Sigmoid colon (tissue), 7 donors: ENCODE measurements around the gene IP6K3. TPM values are rescaled to one million over a fixed set of nuclear protein-coding genes. Genes with fewer than 3 reads are reported as not detected.

Source experiments
- DNase-seq: peaks from one replicate; pipeline ENCODE4 v3.0.0-alpha.2; 2019
- H3K27ac ChIP-seq, 4 donors: fragments of 200-600 bp; sonication (generic); one replicate each; pipeline ENCODE4 v1.5.1; 2016 to 2019; ENCODE audit warnings: mild to moderate bottlenecking in 1 of 4
- H3K27me3 ChIP-seq, 3 donors: fragments of 200-600 bp; sonication (generic); one replicate each; pipeline ENCODE4 v1.5.1; 2019; ENCODE audit warnings: mild to moderate bottlenecking in 1 of 3
- H3K36me3 ChIP-seq, 4 donors: fragments of 200-600 bp; sonication (generic); one replicate each; pipeline ENCODE4 v1.5.1; 2016 to 2019
- H3K4me1 ChIP-seq, 4 donors: fragments of 200-600 bp; sonication (generic); one replicate each; pipeline ENCODE4 v1.5.1; 2017 to 2019
- H3K4me3 ChIP-seq, 4 donors: fragments of 200-600 bp; sonication (generic); one replicate each; pipeline ENCODE4 v1.5.1; 2017 to 2019; ENCODE audit warnings: mild to moderate bottlenecking in 2 of 4, moderate library complexity in 1 of 4
- H3K9me3 ChIP-seq, 4 donors: fragments of 200-600 bp in 3 of 4; sonication (generic) in 3 of 4; one replicate each; pipeline versions ENCODE4 v1.5.1 to v1.6.1; 2013 to 2019
- CTCF ChIP-seq, 4 experiments: fragments of 450-650 bp in 3 of 4; fragments of 200-600 bp in 1 of 4; IDR thresholded peaks; one replicate each; pipeline ENCODE4 v1.5.1; 2016 to 2019; ENCODE audit warnings: antibody characterized with exemption in 4 of 4, mild to moderate bottlenecking in 3 of 4, moderate library complexity in 2 of 4
- EP300 ChIP-seq, 4 donors: sonication (generic); formaldehyde crosslinking; IDR thresholded peaks; one replicate each; pipeline ENCODE4 v1.6.1; 2017; ENCODE audit warnings: antibody characterized with exemption in 4 of 4
- POLR2A ChIP-seq, 2 donors: fragments of 450-650 bp; IDR thresholded peaks; one replicate each; pipeline ENCODE4 v1.6.1; 2016; ENCODE audit warnings: antibody characterized with exemption in 2 of 2, mild to moderate bottlenecking in 2 of 2, moderate library complexity in 2 of 2
- POLR2AphosphoS5 ChIP-seq, 4 donors: sonication (generic); formaldehyde crosslinking; IDR thresholded peaks; one replicate each; pipeline ENCODE4 v1.6.1; 2017; ENCODE audit warnings: antibody characterized with exemption in 4 of 4
- WGBS, 2 donors: extraction: QIAGEN DNeasy Blood & Tissue Kit; methylation state at CpG; one replicate each; pipeline ENCODE4 v1.1.7; 2013; 5-methylcytosine and 5-hydroxymethylcytosine counted together
- intact Hi-C: fragments of 100-400 bp; cut with DNase I; formaldehyde crosslinking; loops from one replicate; pipeline ENCODE4 v1.15.1; 2023
- polyA plus RNA-seq, 3 donors: library from polyadenylated mRNA; stranded (reverse); fragments of 200-250 nt; gene quantifications; one replicate each; pipeline ENCODE4 v1.2.3, GENCODE V29; 2013
- total RNA-seq, 4 donors: library from RNA; depleted of rRNA; stranded (reverse); fragments of >200 nt; gene quantifications; one replicate each; pipeline ENCODE4 v1.1.0, GENCODE V29; 2016
- donor health status: healthy with polysubstance abuse.
- donor health status: Bipolar disorder and iron deficiency.
- donor health status: healthy.

IP6K3 gene
- total and polyA plus RNA-seq, 7 donors: 0.46 to 10.3 (median 4.9) TPM

GRCh38 chr6:33787954-33788693 lies 41.4 kb upstream of the IP6K3 start:
- 0% methylated on average over 53 of the region's 53 CpGs for WGBS, 2 donors
- peak overlapping the region; percentile 60 to 92 (median 85) for H3K4me3 ChIP-seq
- intact Hi-C loops: loop anchor here (5.0 kb wide), 4 partner anchors 39 to 216 kb away; no protein-coding TSS in a partner anchor

GRCh38 chr6:33787346-33787953 lies 40.7 kb upstream of the IP6K3 start:
- Histone ChIP-seq H3K4me3 (peak overlapping the region; percentile 60 to 92 (median 85)), H3K27me3 (no peaks in the 10 kb centered on the region), H3K4me1 (peaks cover 0 to 46% (median 38%) of the 10 kb centered on the region in 4 donors), H3K27ac (peak overlapping the region; percentile 94 to 99 (median 98)), H3K36me3 (peaks cover 19 to 29% (median 24%) of the 10 kb centered on the region in 4 donors), H3K9me3 (no peaks in the 10 kb centered on the region)
- intact Hi-C loops: loop anchor here (5.0 kb wide), 4 partner anchors 40 to 215 kb away; no protein-coding TSS in a partner anchor
- WGBS, 2 donors: 27 to 54% methylated on average over 7 of the region's 7 CpGs
- no peak for TF ChIP-seq EP300 (IDR thresholded peaks at IDR 0.05)
- no peak for TF ChIP-seq POLR2A (IDR thresholded peaks at IDR 0.05)
- TF ChIP-seq POLR2AphosphoS5 (IDR thresholded peaks at IDR 0.05): no peak
- no peak for TF ChIP-seq CTCF (IDR thresholded peaks at IDR 0.05)
- DNase-seq: no peak

More at GRCh38 chr6:33787954-33788693, 41.4 kb upstream of the IP6K3 start:
- Histone ChIP-seq H3K4me1 (peaks cover 0 to 46% (median 38%) of the 10 kb centered on the region in 4 donors), H3K27me3 (peaks cover 0 to 2% (median 0%) of the 10 kb centered on the region in 3 donors), H3K36me3 (peaks cover 13 to 23% (median 18%) of the 10 kb centered on the region in 4 donors), H3K9me3 (no peaks in the 10 kb centered on the region), H3K27ac (peak overlapping the region; percentile 94 to 99 (median 98))
- TF ChIP-seq POLR2AphosphoS5 (IDR thresholded peaks at IDR 0.05) (peak; percentile 73 to 92 (median 88)), EP300 (IDR thresholded peaks at IDR 0.05) (peak in 2 of 4 donors; percentile 33 to 46), CTCF (IDR thresholded peaks at IDR 0.05) (no peak), POLR2A (IDR thresholded peaks at IDR 0.05) (peak in 1 of 2 donors; percentile 57)
- DNase-seq: peak; percentile 95

- DNase-seq: no peak
- no peak overlapping the region for H3K4me3 ChIP-seq
- H3K27ac ChIP-seq: peak overlapping the region; percentile 94 to 99 (median 98)
- 77 to 80% methylated on average over 3 of the region's 3 CpGs for whole genome bisulfite sequencing, 2 donors
- intact Hi-C loops: loop anchor here (5.0 kb wide), 4 partner anchors 41 to 214 kb away; no protein-coding TSS in a partner anchor
- H3K27me3 ChIP-seq: no peaks in the 10 kb centered on the region
- TF ChIP-seq POLR2A (IDR thresholded peaks at IDR 0.05) (no peak), EP300 (IDR thresholded peaks at IDR 0.05) (no peak), CTCF (IDR thresholded peaks at IDR 0.05) (no peak), POLR2AphosphoS5 (IDR thresholded peaks at IDR 0.05) (no peak)
- peaks cover 0 to 48% (median 39%) of the 10 kb centered on the region in 4 donors for H3K4me1 ChIP-seq
- H3K36me3 ChIP-seq: peaks cover 21 to 37% (median 29%) of the 10 kb centered on the region in 4 donors
- H3K9me3 ChIP-seq: no peaks in the 10 kb centered on the region
These were observed 40.0 kb upstream of the IP6K3 start for GRCh38 chr6:33786736-33787135.

GRCh38 chr6:33785778-33786177 lies 39.1 kb upstream of the IP6K3 start:
- intact Hi-C loops: loop anchor here (5.0 kb wide), 4 partner anchors 42 to 213 kb away; no protein-coding TSS in a partner anchor
- Histone ChIP-seq H3K4me1 (peaks cover 0 to 57% (median 43%) of the 10 kb centered on the region in 4 donors), H3K4me3 (no peak overlapping the region)

More at GRCh38 chr6:33785778-33786177, 39.1 kb upstream of the IP6K3 start:
- DNase-seq: no peak
- 58 to 64% methylated on average over 3 of the region's 3 CpGs for WGBS, 2 donors
- H3K9me3 ChIP-seq: no peaks in the 10 kb centered on the region
- H3K36me3 ChIP-seq: peaks cover 21 to 45% (median 33%) of the 10 kb centered on the region in 4 donors
- no peaks in the 10 kb centered on the region for H3K27me3 ChIP-seq
- peak overlapping the region in 3 of 4 donors; percentile 94 to 99 (median 99) for H3K27ac ChIP-seq
- TF ChIP-seq POLR2AphosphoS5 (IDR thresholded peaks at IDR 0.05) (no peak), CTCF (IDR thresholded peaks at IDR 0.05) (no peak), POLR2A (IDR thresholded peaks at IDR 0.05) (no peak)
